Measurements from ENCODE around the gene DPY19L2.
A peak's percentile ranks its signal among the peaks of the same experiment; 100 is the strongest.
"Not testable (repeated sequence)": the region's sequence is repeated elsewhere in the genome, so short reads cannot be mapped to it uniquely, and the experiment has no call there.

Gene DPY19L2

GRCh38 chr12:63668028-63668799, at the start of gene DPY19L2:
Gene DPY19L2 (minus strand): TSS chr12:63668493. CDS start chr12:63668393, 100 bp downstream.
- Histone ChIP-seq H3K27me3 (replicated peaks; ENCODE audit: control insufficient read depth, insufficient read depth, low read length) (no peaks in the 10 kb centered on the region), H3K9me3 (ENCODE audit: control insufficient read depth, low read length) (no peaks in the 10 kb centered on the region), H3K4me1 (ENCODE audit: control insufficient read depth, insufficient read depth, low read length) (no peaks in the 10 kb centered on the region), H3K4me3 (ENCODE audit: low read length) (peak within 1 kb of the TSS; percentile 86), H3K9ac (ENCODE audit: low read length) (peak within 1 kb of the TSS; percentile 69), H3K36me3 (ENCODE audit: control insufficient read depth, insufficient read depth, low read length, severe bottlenecking) (no peaks in the 10 kb centered on the region)
- DNase-seq (ENCODE audit: low read depth) = peak; percentile 77

- H3K4me3 ChIP-seq (ENCODE audit: low read length); H3K9me3 ChIP-seq (ENCODE audit: control insufficient read depth, low read length); H3K4me1 ChIP-seq (ENCODE audit: control insufficient read depth, insufficient read depth, low read length); DNase-seq (ENCODE audit: low read depth); H3K9ac ChIP-seq (ENCODE audit: low read length); H3K27me3 ChIP-seq (replicated peaks; ENCODE audit: control insufficient read depth, insufficient read depth, low read length); H3K36me3 ChIP-seq (ENCODE audit: control insufficient read depth, insufficient read depth, low read length, severe bottlenecking): not testable (repeated sequence)
Measured at GRCh38 chr12:63716891-63717290, 48.6 kb upstream of the DPY19L2 start.

GRCh38 chr12:63715107-63715625, 46.9 kb upstream of the DPY19L2 start:
- not testable (repeated sequence) for H3K9me3 ChIP-seq (ENCODE audit: control insufficient read depth, low read length); H3K9ac ChIP-seq (ENCODE audit: low read length); H3K4me1 ChIP-seq (ENCODE audit: control insufficient read depth, insufficient read depth, low read length); H3K4me3 ChIP-seq (ENCODE audit: low read length); H3K36me3 ChIP-seq (ENCODE audit: control insufficient read depth, insufficient read depth, low read length, severe bottlenecking); DNase-seq (ENCODE audit: low read depth); H3K27me3 ChIP-seq (replicated peaks; ENCODE audit: control insufficient read depth, insufficient read depth, low read length)

- not testable (repeated sequence) for H3K27me3 ChIP-seq (replicated peaks; ENCODE audit: control insufficient read depth, insufficient read depth, low read length); H3K4me3 ChIP-seq (ENCODE audit: low read length); H3K36me3 ChIP-seq (ENCODE audit: control insufficient read depth, insufficient read depth, low read length, severe bottlenecking); DNase-seq (ENCODE audit: low read depth); H3K4me1 ChIP-seq (ENCODE audit: control insufficient read depth, insufficient read depth, low read length); H3K9me3 ChIP-seq (ENCODE audit: control insufficient read depth, low read length); H3K9ac ChIP-seq (ENCODE audit: low read length)
Measured at GRCh38 chr12:63714409-63714808, 46.1 kb upstream of the DPY19L2 start.

- H3K27me3 ChIP-seq (replicated peaks; ENCODE audit: control insufficient read depth, insufficient read depth, low read length); DNase-seq (ENCODE audit: low read depth); H3K4me3 ChIP-seq (ENCODE audit: low read length); H3K9me3 ChIP-seq (ENCODE audit: control insufficient read depth, low read length); H3K4me1 ChIP-seq (ENCODE audit: control insufficient read depth, insufficient read depth, low read length); H3K36me3 ChIP-seq (ENCODE audit: control insufficient read depth, insufficient read depth, low read length, severe bottlenecking); H3K9ac ChIP-seq (ENCODE audit: low read length): not testable (repeated sequence)
Measured at GRCh38 chr12:63713681-63714075, 45.4 kb upstream of the DPY19L2 start.

- H3K9me3 ChIP-seq (ENCODE audit: control insufficient read depth, low read length); H3K27me3 ChIP-seq (replicated peaks; ENCODE audit: control insufficient read depth, insufficient read depth, low read length); DNase-seq (ENCODE audit: low read depth); H3K9ac ChIP-seq (ENCODE audit: low read length); H3K4me3 ChIP-seq (ENCODE audit: low read length); H3K36me3 ChIP-seq (ENCODE audit: control insufficient read depth, insufficient read depth, low read length, severe bottlenecking); H3K4me1 ChIP-seq (ENCODE audit: control insufficient read depth, insufficient read depth, low read length): not testable (repeated sequence)
Measured at GRCh38 chr12:63712979-63713680, 44.8 kb upstream of the DPY19L2 start.

- not testable (repeated sequence) for DNase-seq (ENCODE audit: low read depth); H3K36me3 ChIP-seq (ENCODE audit: control insufficient read depth, insufficient read depth, low read length, severe bottlenecking); H3K4me1 ChIP-seq (ENCODE audit: control insufficient read depth, insufficient read depth, low read length); H3K9me3 ChIP-seq (ENCODE audit: control insufficient read depth, low read length); H3K4me3 ChIP-seq (ENCODE audit: low read length); H3K9ac ChIP-seq (ENCODE audit: low read length); H3K27me3 ChIP-seq (replicated peaks; ENCODE audit: control insufficient read depth, insufficient read depth, low read length)
Measured at GRCh38 chr12:63712376-63712974, 44.2 kb upstream of the DPY19L2 start.

GRCh38 chr12:63711339-63711738, 43.0 kb upstream of the DPY19L2 start:
- not testable (repeated sequence) for H3K36me3 ChIP-seq (ENCODE audit: control insufficient read depth, insufficient read depth, low read length, severe bottlenecking); H3K4me3 ChIP-seq (ENCODE audit: low read length); H3K27me3 ChIP-seq (replicated peaks; ENCODE audit: control insufficient read depth, insufficient read depth, low read length); H3K9me3 ChIP-seq (ENCODE audit: control insufficient read depth, low read length); H3K9ac ChIP-seq (ENCODE audit: low read length); H3K4me1 ChIP-seq (ENCODE audit: control insufficient read depth, insufficient read depth, low read length)
- peak; percentile 36 for DNase-seq (ENCODE audit: low read depth)

- Histone ChIP-seq H3K27me3 (replicated peaks; ENCODE audit: control insufficient read depth, insufficient read depth, low read length) (no peaks in the 10 kb centered on the region), H3K9me3 (ENCODE audit: control insufficient read depth, low read length) (no peaks in the 10 kb centered on the region), H3K9ac (ENCODE audit: low read length) (no peak overlapping the region), H3K4me1 (ENCODE audit: control insufficient read depth, insufficient read depth, low read length) (no peaks in the 10 kb centered on the region), H3K36me3 (ENCODE audit: control insufficient read depth, insufficient read depth, low read length, severe bottlenecking) (no peaks in the 10 kb centered on the region), H3K4me3 (ENCODE audit: low read length) (no peak overlapping the region)
- DNase-seq (ENCODE audit: low read depth) = no peak
Measured at GRCh38 chr12:63706336-63706735, 38.0 kb upstream of the DPY19L2 start.

- DNase-seq (ENCODE audit: low read depth); H3K9me3 ChIP-seq (ENCODE audit: control insufficient read depth, low read length); H3K27me3 ChIP-seq (replicated peaks; ENCODE audit: control insufficient read depth, insufficient read depth, low read length); H3K9ac ChIP-seq (ENCODE audit: low read length); H3K4me3 ChIP-seq (ENCODE audit: low read length); H3K4me1 ChIP-seq (ENCODE audit: control insufficient read depth, insufficient read depth, low read length); H3K36me3 ChIP-seq (ENCODE audit: control insufficient read depth, insufficient read depth, low read length, severe bottlenecking): not testable (repeated sequence)
Measured at GRCh38 chr12:63699678-63700382, 31.5 kb upstream of the DPY19L2 start.

- H3K36me3 ChIP-seq (ENCODE audit: control insufficient read depth, insufficient read depth, low read length, severe bottlenecking); H3K9me3 ChIP-seq (ENCODE audit: control insufficient read depth, low read length); H3K9ac ChIP-seq (ENCODE audit: low read length); DNase-seq (ENCODE audit: low read depth); H3K27me3 ChIP-seq (replicated peaks; ENCODE audit: control insufficient read depth, insufficient read depth, low read length); H3K4me3 ChIP-seq (ENCODE audit: low read length); H3K4me1 ChIP-seq (ENCODE audit: control insufficient read depth, insufficient read depth, low read length): not testable (repeated sequence)
Measured at GRCh38 chr12:63699011-63699410, 30.7 kb upstream of the DPY19L2 start.
